HL-60 (cell line): ENCODE data around the gene ANXA7.

Experiments
- DNase-seq, 2 experiments: peaks; one replicate each; pipeline ENCODE4 v3.0.0-alpha.2; 2010 to 2020; ENCODE audit warnings: low read depth in 1 of 2, low spot score in 1 of 2
- H3K27ac ChIP-seq: fragments of 250-450 bp; sonication (Bioruptor Pico); replicated peaks from 2 replicates; pipeline ENCODE4 v1.5.1; 2020; ENCODE audit warnings: mild to moderate bottlenecking, moderate library complexity
- H3K27me3 ChIP-seq: fragments of 250-450 bp; sonication (Bioruptor Pico); 2 replicates; pipeline ENCODE4 v1.5.1; 2021; ENCODE audit warnings: mild to moderate bottlenecking, moderate library complexity; ENCODE audit not compliant: insufficient read depth, poor library complexity, severe bottlenecking
- H3K4me3 ChIP-seq: replicated peaks from 2 replicates; pipeline ENCODE4 v1.5.1; 2011; ENCODE audit warnings: mild to moderate bottlenecking, control low read depth, low read length; ENCODE audit not compliant: insufficient read depth
- CTCF ChIP-seq: IDR thresholded peaks from one replicate; pipeline ENCODE4 v1.5.1; 2011; ENCODE audit warnings: low read length, control low read depth, inconsistent platforms; ENCODE audit not compliant: insufficient read depth
- GABPA ChIP-seq: IDR thresholded peaks from 2 replicates; pipeline ENCODE4 v1.6.1; 2012; ENCODE audit warnings: low read depth
- POLR2AphosphoS5 ChIP-seq: IDR thresholded peaks from 2 replicates; pipeline ENCODE4 v1.6.1; 2012; ENCODE audit warnings: low read depth
- REST ChIP-seq: IDR thresholded peaks from 2 replicates; pipeline ENCODE4 v1.6.1; 2012; ENCODE audit warnings: low read depth; ENCODE audit not compliant: insufficient replicate concordance
- SPI1 ChIP-seq: IDR thresholded peaks from 2 replicates; pipeline ENCODE4 v1.6.1; 2012; ENCODE audit warnings: low read depth, mild to moderate bottlenecking, borderline replicate concordance

The ANXA7 gene

GRCh38 chr10:73423309-73423708 is 9.5 kb upstream of the ANXA7 start:
- no peak for TF ChIP-seq REST
- TF ChIP-seq CTCF = no peak
- no peak for TF ChIP-seq GABPA
- TF ChIP-seq POLR2AphosphoS5 = no peak
- TF ChIP-seq SPI1 = no peak
- no peak for DNase-seq
- no peak overlapping the region for H3K4me3 ChIP-seq
- H3K27me3 ChIP-seq = no peaks in the 10 kb centered on the region
- no peak overlapping the region for H3K27ac ChIP-seq

GRCh38 chr10:73416571-73416970 is 2.7 kb upstream of the ANXA7 start:
- no peak for DNase-seq
- no peak overlapping the region for H3K27ac ChIP-seq
- TF ChIP-seq REST (no peak), SPI1 (no peak), POLR2AphosphoS5 (no peak), GABPA (no peak), CTCF (no peak)
- no peaks in the 10 kb centered on the region for H3K27me3 ChIP-seq
- H3K4me3 ChIP-seq = no peak overlapping the region

GRCh38 chr10:73414230-73414945 is 530 bp upstream of the ANXA7 start:
- Histone ChIP-seq H3K27ac (peak overlapping the region; percentile 82), H3K27me3 (no peaks in the 10 kb centered on the region), H3K4me3 (peak overlapping the region; percentile 99)
- no peak for TF ChIP-seq POLR2AphosphoS5
- no peak for TF ChIP-seq REST
- TF ChIP-seq GABPA = no peak
- TF ChIP-seq SPI1 = no peak
- TF ChIP-seq CTCF = no peak
- DNase-seq = no peak
